ENCODE data around the gene PEX19. TPM values are rescaled to one million over a fixed set of nuclear protein-coding genes. Genes with fewer than 3 reads are reported as not detected.

PEX19 gene
- total RNA-seq, 1 donor from 2014 or later = 47.9 TPM

- DNase-seq (ENCODE audit: extremely low spot score in 2 of 2) = no peak
- no peak overlapping the region for H3K27ac ChIP-seq
- H3K4me3 ChIP-seq = no peak overlapping the region
- H3K36me3 ChIP-seq = no peaks in the 10 kb centered on the region
- no peak for TF ChIP-seq POLR2A (IDR thresholded peaks at IDR 0.05)
- TF ChIP-seq POLR2AphosphoS5 (IDR thresholded peaks at IDR 0.05; ENCODE audit: insufficient read depth in 1 of 2, low read depth in 1 of 2) = no peak
- TF ChIP-seq CTCF (IDR thresholded peaks at IDR 0.05) = no peak
- H3K9me3 ChIP-seq = no peaks in the 10 kb centered on the region
- H3K27me3 ChIP-seq = no peaks in the 10 kb centered on the region
- intact Hi-C loops (cut with DNase I) = no loop called here
- H3K4me1 ChIP-seq = peaks cover 20% of the 10 kb centered on the region
Measured at GRCh38 chr1:160264795-160265307, 20.1 kb downstream of the PEX19 start.

DNA sequence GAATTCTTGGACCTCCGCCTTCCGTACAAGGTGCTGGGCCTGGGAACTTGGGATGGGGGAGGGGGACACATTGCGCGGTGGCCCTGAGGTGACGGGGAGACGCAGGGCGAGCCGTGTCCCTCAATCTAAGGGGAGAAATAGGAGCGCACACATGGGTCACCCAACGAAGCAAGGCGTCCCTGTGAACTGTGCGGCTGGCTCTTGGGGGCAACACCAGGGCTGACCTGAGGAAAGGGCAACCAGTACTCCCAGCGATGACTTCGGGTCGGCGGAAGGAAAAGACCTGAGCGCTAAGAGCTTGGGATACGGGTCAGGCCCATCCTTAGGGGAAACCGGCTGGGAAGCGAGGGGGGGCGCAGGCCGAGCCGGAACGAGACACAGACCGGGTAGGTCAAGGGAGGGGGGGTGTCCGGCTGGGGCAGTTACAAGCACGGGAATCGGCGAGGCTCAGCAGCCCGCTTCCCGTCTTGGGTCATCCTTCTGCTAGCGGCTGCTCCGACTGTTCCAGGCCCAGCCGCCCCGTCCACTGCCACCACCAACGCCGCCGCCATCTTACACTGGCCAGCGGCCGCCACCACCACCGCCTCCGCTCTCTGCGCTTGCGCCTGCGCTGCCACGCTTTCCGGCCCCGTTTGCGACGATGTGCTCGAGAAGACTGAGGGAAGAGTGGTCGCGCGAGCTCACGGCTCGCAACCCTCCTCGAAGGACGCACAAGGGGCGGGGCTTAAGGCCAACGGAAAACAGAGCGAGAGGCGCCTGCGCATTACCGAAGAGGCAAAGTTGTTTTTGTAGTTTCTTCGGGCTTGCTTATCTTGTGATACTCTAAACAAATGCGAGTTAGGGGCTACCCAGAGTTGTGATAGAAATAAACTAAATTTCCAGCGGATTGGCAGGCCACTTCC lies 22.8 kb downstream of the PEX19 start, which contains the start of gene DCAF8:
Gene DCAF8 (minus strand): TSS at position 657 of the 902 bp plus-strand sequence. CDS start 18,541 bp downstream, outside the sequence.
- H3K9me3 ChIP-seq = no peaks in the 10 kb centered on the region
- H3K4me3 ChIP-seq = peak within 1 kb of the TSS; percentile 61 to 67
- DNase-seq (ENCODE audit: extremely low spot score in 2 of 2) = peak in 1 of 2 donors; percentile 95
- peak in 1 of 2 donors; percentile 92 for TF ChIP-seq POLR2A (IDR thresholded peaks at IDR 0.05)
- no peak for TF ChIP-seq CTCF (IDR thresholded peaks at IDR 0.05)
- peak; percentile 97 to 98 for TF ChIP-seq POLR2AphosphoS5 (IDR thresholded peaks at IDR 0.05; ENCODE audit: insufficient read depth in 1 of 2, low read depth in 1 of 2)
- H3K27ac ChIP-seq = peak within 1 kb of the TSS; percentile 94
- H3K4me1 ChIP-seq = peaks cover 35% of the 10 kb centered on the region
- intact Hi-C loops (cut with DNase I) = no loop called here
- no peaks in the 10 kb centered on the region for H3K27me3 ChIP-seq
- H3K36me3 ChIP-seq = no peaks in the 10 kb centered on the region

DNA sequence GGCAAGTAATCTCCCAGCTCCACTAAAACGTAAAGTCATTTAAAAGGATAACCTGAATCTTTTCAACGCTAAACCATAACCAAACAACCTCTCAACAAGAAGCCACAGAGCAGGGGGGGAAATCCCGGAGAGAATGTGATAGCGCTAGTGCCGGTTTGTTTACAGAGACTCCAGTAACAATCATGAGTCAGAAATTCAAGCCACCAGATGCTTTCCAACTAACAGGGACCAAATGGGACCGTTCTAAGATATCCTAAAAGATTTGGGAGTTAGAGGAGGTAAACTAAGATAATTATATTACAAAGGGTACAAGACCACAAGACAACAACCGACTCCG lies 23.4 kb downstream of the PEX19 start:
- Histone ChIP-seq H3K4me3 (peak overlapping the region; percentile 61 to 67), H3K9me3 (no peaks in the 10 kb centered on the region), H3K27me3 (no peaks in the 10 kb centered on the region), H3K4me1 (peaks cover 42% of the 10 kb centered on the region), H3K36me3 (no peaks in the 10 kb centered on the region), H3K27ac (peak overlapping the region; percentile 94)
- TF ChIP-seq CTCF (IDR thresholded peaks at IDR 0.05) = no peak
- no peak for TF ChIP-seq POLR2A (IDR thresholded peaks at IDR 0.05)
- peak in 1 of 2 donors; percentile 15 for TF ChIP-seq POLR2AphosphoS5 (IDR thresholded peaks at IDR 0.05; ENCODE audit: insufficient read depth in 1 of 2, low read depth in 1 of 2)
- no peak for DNase-seq (ENCODE audit: extremely low spot score in 2 of 2)
- intact Hi-C loops (cut with DNase I) = no loop called here

- DNase-seq (ENCODE audit: extremely low spot score in 2 of 2) = no peak
- no peak for TF ChIP-seq POLR2A (IDR thresholded peaks at IDR 0.05)
- no peak for TF ChIP-seq POLR2AphosphoS5 (IDR thresholded peaks at IDR 0.05; ENCODE audit: insufficient read depth in 1 of 2, low read depth in 1 of 2)
- TF ChIP-seq CTCF (IDR thresholded peaks at IDR 0.05) = no peak
- Histone ChIP-seq H3K36me3 (no peaks in the 10 kb centered on the region), H3K4me3 (peak overlapping the region; percentile 61 to 67), H3K27me3 (no peaks in the 10 kb centered on the region), H3K9me3 (no peaks in the 10 kb centered on the region), H3K27ac (peak overlapping the region; percentile 94), H3K4me1 (peaks cover 48% of the 10 kb centered on the region)
- intact Hi-C loops (cut with DNase I) = no loop called here
Measured at GRCh38 chr1:160260406-160261382, 24.2 kb downstream of the PEX19 start.

Measured in vagina (tissue), 2 donors.